Measurements from ENCODE around the gene TRIM54. TPM values are rescaled to one million over a fixed set of nuclear protein-coding genes. Genes with fewer than 3 reads are reported as not detected.
A peak's percentile ranks its signal among the peaks of the same experiment; 100 is the strongest.

Gene TRIM54, protein sequence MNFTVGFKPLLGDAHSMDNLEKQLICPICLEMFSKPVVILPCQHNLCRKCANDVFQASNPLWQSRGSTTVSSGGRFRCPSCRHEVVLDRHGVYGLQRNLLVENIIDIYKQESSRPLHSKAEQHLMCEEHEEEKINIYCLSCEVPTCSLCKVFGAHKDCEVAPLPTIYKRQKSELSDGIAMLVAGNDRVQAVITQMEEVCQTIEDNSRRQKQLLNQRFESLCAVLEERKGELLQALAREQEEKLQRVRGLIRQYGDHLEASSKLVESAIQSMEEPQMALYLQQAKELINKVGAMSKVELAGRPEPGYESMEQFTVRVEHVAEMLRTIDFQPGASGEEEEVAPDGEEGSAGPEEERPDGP
- polyA plus RNA-seq (2012; ENCODE audit: insufficient read depth, insufficient read length), result 1.9 TPM

DNA sequence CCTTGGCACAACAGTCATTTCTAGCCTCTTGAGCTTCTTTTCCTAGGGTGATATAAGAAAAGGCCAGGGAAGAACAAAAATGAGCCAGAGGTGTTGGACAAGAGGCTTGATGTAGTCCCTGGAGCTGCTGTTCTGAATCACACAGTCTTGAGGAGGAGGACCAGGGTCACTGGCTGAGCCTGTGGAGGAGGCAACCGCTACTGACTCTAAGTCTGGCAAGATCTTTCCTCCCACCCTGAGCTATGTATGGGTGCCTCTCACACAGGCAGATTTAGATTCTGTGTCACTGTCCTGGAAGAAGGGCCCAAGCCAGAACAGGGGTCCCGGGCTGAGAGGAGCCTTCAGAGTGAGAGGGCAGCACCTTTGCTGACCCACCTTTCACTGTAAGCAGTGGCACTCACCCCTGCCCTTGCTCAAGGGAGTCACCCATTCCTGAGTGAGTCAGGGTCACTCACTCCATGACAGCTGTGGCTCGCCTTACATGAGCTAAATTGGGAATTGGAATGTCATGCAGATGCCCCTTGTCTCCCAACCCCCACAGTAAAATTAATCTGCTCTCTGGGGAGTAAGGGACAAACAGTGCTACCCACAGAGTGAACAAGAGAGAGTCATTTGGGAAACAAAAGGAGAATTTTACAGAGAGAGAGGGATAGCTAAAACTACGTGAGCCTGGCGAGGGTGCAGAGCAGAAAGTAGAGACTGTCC lies at the start of gene TRIM54:
TRIM54 (plus strand) TSS at position 575 of the 705 bp plus-strand sequence. CDS start 303 bp downstream, outside the sequence.
- no peak within 1 kb of the TSS for H3K4me3 ChIP-seq (ENCODE audit: low read length)
- DNase-seq (ENCODE audit: low read depth, low spot score), result no peak

DNA sequence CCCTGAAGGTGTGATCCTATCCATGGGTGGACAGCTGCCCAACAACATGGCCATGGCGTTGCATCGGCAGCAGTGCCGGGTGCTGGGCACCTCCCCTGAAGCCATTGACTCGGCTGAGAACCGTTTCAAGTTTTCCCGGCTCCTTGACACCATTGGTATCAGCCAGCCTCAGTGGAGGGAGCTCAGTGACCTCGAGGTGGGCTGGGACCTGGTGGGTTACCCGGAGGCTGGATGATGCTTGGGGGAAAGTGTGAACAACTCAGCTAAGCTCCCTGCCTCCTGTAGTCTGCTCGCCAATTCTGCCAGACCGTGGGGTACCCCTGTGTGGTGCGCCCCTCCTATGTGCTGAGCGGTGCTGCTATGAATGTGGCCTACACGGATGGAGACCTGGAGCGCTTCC lies 48.9 kb upstream of the TRIM54 start:
- no peak overlapping the region for H3K4me3 ChIP-seq (ENCODE audit: low read length)
- no peak for DNase-seq (ENCODE audit: low read depth, low spot score)

DNA sequence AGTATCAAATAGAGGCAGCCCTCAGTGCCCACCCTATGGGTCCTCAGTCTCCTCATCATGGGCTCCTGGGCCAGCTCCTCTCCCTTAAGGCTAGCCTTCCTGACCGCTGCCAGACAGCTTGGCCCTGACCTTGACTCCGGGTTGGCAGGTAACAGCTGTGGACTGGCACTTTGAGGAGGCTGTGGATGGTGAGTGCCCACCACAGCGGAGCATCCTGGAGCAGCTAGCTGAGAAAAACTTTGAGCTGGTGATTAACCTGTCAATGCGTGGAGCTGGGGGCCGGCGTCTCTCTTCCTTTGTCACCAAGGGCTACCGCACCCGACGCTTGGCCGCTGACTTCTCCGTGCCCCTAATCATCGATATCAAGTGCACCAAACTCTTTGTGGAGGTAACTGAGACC lies 46.1 kb upstream of the TRIM54 start:
- no peak overlapping the region for H3K4me3 ChIP-seq (ENCODE audit: low read length)
- DNase-seq (ENCODE audit: low read depth, low spot score), result no peak

DNA sequence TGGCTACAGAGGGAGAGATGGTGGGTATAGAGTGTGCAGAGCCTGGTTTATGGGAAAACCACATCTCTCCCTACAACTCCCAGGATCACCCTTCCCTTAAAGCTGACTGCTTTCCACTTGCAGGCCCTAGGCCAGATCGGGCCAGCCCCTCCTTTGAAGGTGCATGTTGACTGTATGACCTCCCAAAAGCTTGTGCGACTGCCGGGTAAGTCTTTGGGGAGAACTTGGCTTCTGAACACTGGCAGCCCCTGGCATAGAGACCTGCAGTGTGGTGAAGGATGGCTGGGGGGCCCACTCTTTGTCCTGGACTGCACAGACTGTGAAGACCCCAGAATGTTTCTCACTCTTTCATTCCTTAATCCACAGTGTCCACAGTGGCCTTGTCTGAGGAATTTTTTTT lies 45.6 kb upstream of the TRIM54 start:
- no peak for DNase-seq (ENCODE audit: low read depth, low spot score)
- no peak overlapping the region for H3K4me3 ChIP-seq (ENCODE audit: low read length)

DNA sequence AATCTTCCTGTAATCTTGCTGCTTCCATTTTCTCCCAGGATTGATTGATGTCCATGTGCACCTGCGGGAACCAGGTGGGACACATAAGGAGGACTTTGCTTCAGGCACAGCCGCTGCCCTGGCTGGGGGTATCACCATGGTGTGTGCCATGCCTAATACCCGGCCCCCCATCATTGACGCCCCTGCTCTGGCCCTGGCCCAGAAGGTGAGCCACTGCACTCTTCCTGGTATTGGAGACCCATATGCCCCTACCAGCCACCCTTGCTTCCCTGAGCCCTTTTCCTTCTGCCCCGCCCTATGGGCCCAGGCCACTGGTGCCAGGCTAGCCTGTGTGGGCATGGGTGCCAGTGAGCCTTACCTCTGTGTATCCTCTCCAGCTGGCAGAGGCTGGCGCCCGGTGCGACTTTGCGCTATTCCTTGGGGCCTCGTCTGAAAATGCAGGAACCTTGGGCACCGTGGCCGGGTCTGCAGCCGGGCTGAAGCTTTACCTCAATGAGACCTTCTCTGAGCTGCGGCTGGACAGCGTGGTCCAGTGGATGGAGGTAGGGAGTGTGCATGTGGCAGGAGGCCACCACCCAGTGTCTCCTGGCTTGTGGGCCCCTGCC lies 44.8 kb upstream of the TRIM54 start:
- no peak overlapping the region for H3K4me3 ChIP-seq (ENCODE audit: low read length)
- DNase-seq (ENCODE audit: low read depth, low spot score), result no peak

DNA sequence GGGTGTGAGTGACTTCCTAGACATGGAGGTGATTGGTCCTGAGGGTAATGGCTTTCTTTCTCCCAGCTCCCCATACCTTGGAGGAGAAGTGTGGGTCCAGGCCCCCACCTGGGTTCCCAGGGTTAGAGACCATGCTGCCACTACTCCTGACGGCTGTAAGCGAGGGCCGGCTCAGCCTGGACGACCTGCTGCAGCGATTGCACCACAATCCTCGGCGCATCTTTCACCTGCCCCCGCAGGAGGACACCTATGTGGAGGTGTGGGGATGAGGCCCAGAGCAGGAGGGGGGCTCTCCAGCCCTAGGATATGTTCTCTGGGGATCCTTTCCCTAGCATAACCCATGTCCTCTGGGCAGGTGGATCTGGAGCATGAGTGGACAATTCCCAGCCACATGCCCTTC lies 43.3 kb upstream of the TRIM54 start:
- H3K4me3 ChIP-seq (ENCODE audit: low read length), result no peak overlapping the region
- no peak for DNase-seq (ENCODE audit: low read depth, low spot score)

DNA sequence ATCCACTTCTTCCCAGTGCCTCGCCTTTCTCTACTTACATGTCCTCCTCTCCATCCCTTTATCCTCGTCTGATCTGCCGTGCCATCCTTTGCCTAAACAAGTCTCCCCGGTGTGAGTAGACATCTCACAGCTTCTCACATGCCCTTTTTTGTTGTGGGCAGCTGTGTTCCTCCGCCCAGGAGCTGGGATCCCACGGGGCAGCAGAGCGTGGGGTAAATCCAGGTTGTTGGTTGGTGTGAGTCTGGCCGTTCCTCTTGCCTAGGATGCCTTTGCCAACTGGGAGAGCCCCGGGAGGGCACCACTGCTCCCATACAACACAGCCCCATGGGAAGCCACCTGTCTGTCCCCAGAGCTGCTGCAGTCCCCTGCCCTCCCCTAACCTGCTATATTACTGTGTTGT lies 41.8 kb upstream of the TRIM54 start:
- DNase-seq (ENCODE audit: low read depth, low spot score), result no peak
- no peak overlapping the region for H3K4me3 ChIP-seq (ENCODE audit: low read length)

DNA sequence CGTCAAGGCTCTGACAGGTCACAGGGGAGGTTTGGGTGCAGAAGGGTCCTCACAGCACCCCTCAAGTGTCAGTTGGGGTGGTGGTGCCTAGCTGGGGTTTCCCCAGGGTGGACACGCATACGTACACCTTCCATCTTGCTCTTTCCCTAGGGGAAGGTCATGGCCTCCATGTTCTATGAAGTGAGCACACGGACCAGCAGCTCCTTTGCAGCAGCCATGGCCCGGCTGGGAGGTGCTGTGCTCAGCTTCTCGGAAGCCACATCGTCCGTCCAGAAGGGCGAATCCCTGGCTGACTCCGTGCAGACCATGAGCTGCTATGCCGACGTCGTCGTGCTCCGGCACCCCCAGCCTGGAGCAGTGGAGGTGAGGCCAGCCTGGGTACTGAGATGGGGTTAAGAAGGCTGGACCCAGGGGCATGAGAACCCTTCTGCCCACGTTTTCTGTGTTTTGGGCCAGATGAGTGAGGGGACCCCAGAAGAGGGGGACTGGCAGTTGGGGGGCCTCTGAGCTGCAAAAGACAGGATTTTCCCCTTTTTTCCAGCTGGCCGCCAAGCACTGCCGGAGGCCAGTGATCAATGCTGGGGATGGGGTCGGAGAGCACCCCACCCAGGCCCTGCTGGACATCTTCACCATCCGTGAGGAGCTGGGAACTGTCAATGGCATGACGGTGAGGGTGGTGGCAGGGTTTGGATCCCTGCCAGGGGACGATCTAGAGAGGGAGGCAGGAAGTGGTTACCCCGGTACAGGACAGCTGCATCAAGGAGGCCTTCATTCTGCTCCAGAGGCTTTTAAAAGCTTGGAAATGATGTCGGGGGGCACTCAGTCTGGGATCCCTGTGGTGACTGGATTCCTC lies 40.2 kb upstream of the TRIM54 start:
- DNase-seq (ENCODE audit: low read depth, low spot score), result peak; percentile 42
- no peak overlapping the region for H3K4me3 ChIP-seq (ENCODE audit: low read length)

DNA sequence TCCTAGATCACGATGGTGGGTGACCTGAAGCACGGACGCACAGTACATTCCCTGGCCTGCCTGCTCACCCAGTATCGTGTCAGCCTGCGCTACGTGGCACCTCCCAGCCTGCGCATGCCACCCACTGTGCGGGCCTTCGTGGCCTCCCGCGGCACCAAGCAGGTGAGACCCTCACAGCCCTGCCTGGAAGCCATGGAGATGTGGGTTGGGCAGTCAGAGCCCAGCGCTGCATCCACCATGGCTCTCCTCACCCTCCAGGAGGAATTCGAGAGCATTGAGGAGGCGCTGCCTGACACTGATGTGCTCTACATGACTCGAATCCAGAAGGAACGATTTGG lies 39.6 kb upstream of the TRIM54 start:
- no peak for DNase-seq (ENCODE audit: low read depth, low spot score)
- H3K4me3 ChIP-seq (ENCODE audit: low read length), result no peak overlapping the region

DNA sequence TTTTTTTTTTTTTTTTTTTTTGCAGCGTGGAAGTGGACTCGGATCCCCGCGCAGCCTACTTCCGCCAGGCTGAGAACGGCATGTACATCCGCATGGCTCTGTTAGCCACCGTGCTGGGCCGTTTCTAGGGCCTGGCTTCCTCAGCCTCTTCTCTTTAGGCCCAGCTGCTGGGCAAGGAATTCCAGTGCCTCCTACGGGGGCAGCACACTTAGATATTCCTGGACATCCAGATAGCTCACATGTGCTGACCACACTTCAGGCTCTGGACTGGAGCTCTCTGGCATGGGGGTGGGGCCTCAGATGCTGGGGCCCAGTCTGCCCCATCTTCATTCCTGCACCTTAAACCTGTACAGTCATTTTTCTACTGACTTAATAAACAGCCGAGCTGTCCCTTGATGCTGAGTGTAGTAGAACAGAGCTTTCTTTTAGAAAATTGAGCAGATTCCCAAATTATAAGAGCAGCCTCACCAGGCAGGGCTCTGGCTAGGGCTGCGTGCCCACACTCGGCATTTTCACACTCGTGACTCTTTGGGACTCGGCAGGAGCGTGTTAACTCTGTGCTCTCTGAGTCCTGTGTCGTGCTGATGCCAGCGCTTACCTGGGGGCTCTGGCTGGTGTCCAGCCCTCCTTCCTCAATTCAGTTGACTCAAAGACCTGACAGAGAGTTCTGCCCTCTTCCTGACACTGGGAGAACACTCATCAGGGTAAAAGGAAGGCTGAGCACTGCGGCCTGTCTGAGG lies 38.7 kb upstream of the TRIM54 start:
- DNase-seq (ENCODE audit: low read depth, low spot score), result no peak
- no peak overlapping the region for H3K4me3 ChIP-seq (ENCODE audit: low read length)

DNA sequence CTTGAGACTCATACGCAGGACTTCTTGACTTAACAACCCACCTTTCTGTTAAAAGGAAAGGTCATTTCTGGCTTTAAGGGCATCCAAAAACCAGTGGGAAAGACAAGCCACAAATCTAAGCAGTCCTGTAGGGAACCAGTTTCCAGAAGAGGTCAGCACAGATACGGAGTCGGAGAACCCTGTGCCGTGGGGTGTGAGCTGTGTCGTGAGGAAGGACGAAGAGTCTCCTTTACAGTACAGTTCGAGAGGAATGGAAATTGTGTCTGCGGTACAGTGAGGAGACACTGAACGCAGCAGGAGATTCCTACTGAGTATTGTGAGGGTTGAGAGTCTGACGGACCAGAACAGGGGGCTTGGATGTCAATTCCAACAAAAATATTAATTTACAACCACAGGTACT lies 37.1 kb upstream of the TRIM54 start:
- no peak overlapping the region for H3K4me3 ChIP-seq (ENCODE audit: low read length)
- DNase-seq (ENCODE audit: low read depth, low spot score), result no peak

DNA sequence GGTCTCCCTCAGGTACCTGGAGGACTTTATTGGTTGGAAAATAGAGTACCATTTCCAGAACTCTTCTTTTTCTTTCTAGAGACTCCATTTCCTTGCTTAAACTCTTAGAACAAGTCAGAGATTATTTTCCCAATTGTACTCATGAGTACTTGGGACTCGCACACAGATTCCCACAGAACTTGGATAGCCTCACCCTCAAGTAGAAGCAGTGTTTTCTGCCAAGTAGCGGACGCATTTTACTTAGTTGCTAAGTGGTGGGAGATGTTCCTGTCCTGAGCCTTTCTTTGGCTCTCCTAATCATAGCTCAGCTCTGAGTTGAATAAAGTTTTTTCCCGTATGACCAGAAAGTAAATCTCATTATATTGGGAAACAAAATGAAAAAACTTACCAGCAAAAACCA lies 36.6 kb upstream of the TRIM54 start:
- no peak overlapping the region for H3K4me3 ChIP-seq (ENCODE audit: low read length)
- no peak for DNase-seq (ENCODE audit: low read depth, low spot score)

DNA sequence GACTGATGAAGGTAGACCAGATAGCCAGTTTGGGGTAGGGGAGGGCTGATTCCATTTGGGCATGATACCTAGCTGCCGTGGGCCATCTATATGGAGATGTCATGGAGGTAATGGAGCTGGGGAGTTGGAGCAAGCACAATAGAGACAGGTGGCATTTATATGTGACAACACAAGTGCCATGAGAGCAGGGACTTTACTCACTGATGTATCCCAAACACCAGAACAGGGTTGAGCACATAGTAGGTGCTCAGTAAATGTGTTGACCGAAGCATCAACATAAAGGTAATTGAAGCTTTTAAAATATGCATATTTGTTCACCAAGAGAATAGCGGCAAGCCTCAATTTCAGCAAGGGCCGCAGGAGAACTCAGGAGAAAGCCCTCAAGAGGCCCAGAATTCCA lies 34.3 kb upstream of the TRIM54 start:
- DNase-seq (ENCODE audit: low read depth, low spot score), result no peak
- H3K4me3 ChIP-seq (ENCODE audit: low read length), result no peak overlapping the region

DNA sequence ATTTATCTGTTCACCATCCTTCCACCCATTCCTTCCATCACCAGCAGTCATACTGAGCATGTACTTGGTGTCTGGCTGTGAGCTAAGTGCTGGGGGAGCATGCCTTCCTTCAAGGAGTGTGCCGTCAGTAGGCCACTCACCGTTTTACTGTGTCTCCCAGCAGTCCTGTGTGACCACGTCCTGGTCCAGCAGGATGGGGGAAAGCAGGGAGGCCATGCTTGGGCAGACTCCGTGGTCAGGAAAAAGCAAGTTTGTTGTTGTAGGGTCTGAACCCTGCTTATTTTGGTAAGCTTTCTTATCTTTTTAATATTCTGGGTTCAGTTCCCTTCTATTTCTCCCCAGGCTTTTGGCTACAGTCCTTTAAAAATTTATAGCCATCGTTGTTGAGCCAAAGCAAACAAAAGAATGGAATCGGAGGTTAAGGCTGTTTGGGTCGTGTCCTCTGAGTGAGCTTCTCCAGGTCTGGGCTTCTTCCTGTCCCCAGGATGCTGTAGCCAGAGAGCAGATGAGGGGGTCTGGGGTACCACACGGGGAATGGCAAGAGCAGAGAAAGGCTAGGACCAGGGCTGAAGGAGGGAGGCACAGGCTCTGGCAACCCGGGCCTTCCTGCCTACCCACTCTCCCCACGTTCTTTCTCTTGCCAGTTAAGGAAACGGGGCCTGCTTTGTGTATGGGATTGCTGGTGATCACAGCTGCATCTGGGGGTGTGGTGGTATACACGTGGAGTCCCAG lies 32.9 kb upstream of the TRIM54 start:
- no peak for DNase-seq (ENCODE audit: low read depth, low spot score)

DNA sequence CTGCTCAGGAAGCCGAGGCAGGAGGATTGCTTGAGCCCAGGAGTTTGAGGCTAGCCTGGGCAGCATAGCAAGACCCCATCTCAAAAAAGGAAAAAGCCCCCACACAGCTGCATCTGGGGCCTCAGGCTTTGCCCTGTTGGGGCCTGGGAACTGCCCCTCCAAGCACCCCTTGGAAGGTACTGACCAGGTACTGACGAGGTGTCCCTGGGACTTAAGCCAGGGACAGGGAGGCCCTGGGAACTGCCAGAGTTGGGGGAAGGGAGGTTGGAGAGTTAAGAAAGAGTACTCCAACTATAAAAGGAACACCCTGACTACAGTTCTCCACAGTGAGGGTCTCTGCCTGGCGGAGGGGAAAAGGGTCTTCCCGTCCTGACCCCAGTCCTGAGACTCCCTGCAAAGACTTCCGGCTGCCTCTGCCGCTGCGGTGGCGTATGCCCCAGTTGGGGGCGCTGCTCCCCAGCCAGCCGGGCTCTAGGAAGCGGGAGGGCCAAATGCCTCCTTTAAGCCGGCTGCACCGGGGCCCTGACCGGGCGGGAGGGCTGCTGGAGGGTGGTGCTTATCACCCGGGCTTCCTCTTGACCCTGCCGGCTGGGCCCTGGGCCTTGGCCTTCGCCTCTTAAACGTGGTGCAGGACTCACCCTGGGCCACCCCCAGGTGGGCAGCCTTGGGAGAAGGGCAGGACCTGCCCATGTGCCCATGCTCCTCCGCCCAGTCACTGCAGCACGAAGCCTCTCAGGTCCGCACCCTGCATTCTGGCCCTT lies 32.2 kb upstream of the TRIM54 start:
- no peak overlapping the region for H3K4me3 ChIP-seq (ENCODE audit: low read length)
- no peak for DNase-seq (ENCODE audit: low read depth, low spot score)

More for the DNA sequence above, 32.9 kb upstream of the TRIM54 start:
- no peak overlapping the region for H3K4me3 ChIP-seq (ENCODE audit: low read length)

DNA sequence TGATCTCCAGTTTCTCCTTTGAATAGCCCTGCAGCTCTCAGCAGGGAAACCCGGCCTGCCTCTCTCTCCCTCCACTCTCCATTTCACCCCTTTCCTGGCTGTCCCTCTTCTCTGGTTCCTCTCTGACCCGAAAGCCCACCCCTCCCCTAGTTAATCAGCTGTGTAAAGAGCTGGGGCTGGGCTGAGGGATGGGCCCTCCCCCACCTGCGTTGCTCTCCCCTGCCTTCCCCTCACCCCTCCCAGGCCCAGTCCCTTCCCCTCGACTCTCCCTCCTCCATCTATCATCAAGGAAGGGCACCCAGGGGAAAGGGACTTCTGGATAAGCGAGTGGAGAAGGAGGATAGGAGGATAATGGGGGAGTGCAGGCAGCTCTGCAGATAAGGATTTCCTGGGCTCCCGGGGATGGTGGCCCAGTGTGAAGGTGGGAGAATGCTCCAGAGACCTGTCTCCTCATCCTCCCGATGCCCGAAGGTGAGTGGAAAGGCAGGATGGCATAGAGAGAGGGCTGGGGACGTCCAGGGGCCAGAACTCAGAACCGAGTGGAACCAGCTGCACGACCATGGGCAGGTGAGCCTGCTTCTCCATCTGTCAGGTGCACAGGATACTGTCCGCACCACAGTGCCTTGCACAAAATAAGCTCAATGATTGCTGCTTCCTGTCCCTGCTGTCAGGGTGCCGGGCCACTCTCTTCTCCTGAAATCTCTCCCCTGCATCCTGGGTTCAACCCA lies 31.4 kb upstream of the TRIM54 start:
- DNase-seq (ENCODE audit: low read depth, low spot score), result no peak
- no peak overlapping the region for H3K4me3 ChIP-seq (ENCODE audit: low read length)

DNA sequence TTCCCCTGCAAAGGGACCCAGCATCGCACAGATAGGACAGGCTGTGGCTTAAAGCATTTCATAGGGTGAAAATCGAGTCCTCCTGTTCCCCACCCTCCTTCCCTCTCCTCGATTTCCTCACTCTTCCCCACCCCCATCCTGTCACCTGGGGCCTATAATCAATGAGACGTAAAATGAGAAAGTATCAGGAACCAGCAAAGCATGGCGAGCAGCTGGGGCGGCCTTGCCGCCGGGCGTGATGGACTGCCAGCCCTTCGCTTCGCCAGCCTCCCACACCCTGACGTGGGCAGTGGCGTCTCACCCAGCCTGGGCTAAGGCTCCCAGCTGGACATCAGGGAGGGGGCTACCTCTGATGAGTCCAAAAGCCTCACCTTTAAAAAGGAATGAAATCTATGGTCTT lies 30.5 kb upstream of the TRIM54 start:
- no peak overlapping the region for H3K4me3 ChIP-seq (ENCODE audit: low read length)
- no peak for DNase-seq (ENCODE audit: low read depth, low spot score)

Data from Jurkat, Clone E6-1 (cell line).